Measurements from ENCODE around the gene TMEM123.
A peak's percentile ranks its signal among the peaks of the same experiment; 100 is the strongest.

Gene TMEM123

GRCh38 chr11:102359372-102359771 lies 93.2 kb downstream of the TMEM123 start:
- no peak for DNase-seq (ENCODE audit: low spot score)

GRCh38 chr11:102357116-102357515 lies 95.4 kb downstream of the TMEM123 start:
- DNase-seq (ENCODE audit: low spot score), result no peak
- no peak for TF ChIP-seq CTCF (IDR thresholded peaks at IDR 0.05; ENCODE audit: extremely low read depth, missing control alignments)

More at GRCh38 chr11:102359372-102359771, 93.2 kb downstream of the TMEM123 start:
- no peak for TF ChIP-seq CTCF (IDR thresholded peaks at IDR 0.05; ENCODE audit: extremely low read depth, missing control alignments)

GRCh38 chr11:102347462-102348370 lies 104.8 kb downstream of the TMEM123 start:
- TF ChIP-seq CTCF (IDR thresholded peaks at IDR 0.05; ENCODE audit: extremely low read depth, missing control alignments), result no peak
- DNase-seq (ENCODE audit: low spot score), result peak; percentile 13

GRCh38 chr11:102346748-102347461 lies 105.7 kb downstream of the TMEM123 start, which contains the start of gene BIRC2:
Gene BIRC2 (plus strand): TSS chr11:102347214. CDS start chr11:102349855, 2,641 bp downstream.
- DNase-seq (ENCODE audit: low spot score), result peak; percentile 89
- TF ChIP-seq CTCF (IDR thresholded peaks at IDR 0.05; ENCODE audit: extremely low read depth, missing control alignments), result peak; percentile 88

- no peak for TF ChIP-seq CTCF (IDR thresholded peaks at IDR 0.05; ENCODE audit: extremely low read depth, missing control alignments)
- no peak for DNase-seq (ENCODE audit: low spot score)
Observed at GRCh38 chr11:102346456-102346747, 106.2 kb downstream of the TMEM123 start.
